NCI-H2029 (cell line): ENCODE measurements around the gene OR2V2.
"Not testable (repeated sequence)": the region's sequence is repeated elsewhere in the genome, so short reads cannot be mapped to it uniquely, and the experiment has no call there.

Experiments used
- DNase-seq: peaks from one replicate; lab custom pipeline; 2025; lab: John Stamatoyannopoulos, UW

OR2V2 gene

GRCh38 chr5:181114844-181115778 lies 32.3 kb upstream of the OR2V2 start:
- DNase-seq: no peak

GRCh38 chr5:181118369-181118768 lies 29.0 kb upstream of the OR2V2 start:
- no peak for DNase-seq

GRCh38 chr5:181119105-181119504 lies 28.3 kb upstream of the OR2V2 start:
- no peak for DNase-seq

- no peak for DNase-seq
Observed at GRCh38 chr5:181120306-181120705, 27.1 kb upstream of the OR2V2 start.

GRCh38 chr5:181120761-181121160 lies 26.6 kb upstream of the OR2V2 start:
- no peak for DNase-seq

- DNase-seq: no peak
Observed at GRCh38 chr5:181121675-181122561, 25.5 kb upstream of the OR2V2 start.

GRCh38 chr5:181124526-181124925 lies 22.9 kb upstream of the OR2V2 start:
- DNase-seq: no peak

GRCh38 chr5:181126841-181127240 lies 20.5 kb upstream of the OR2V2 start:
- DNase-seq: no peak

- no peak for DNase-seq
Observed at GRCh38 chr5:181127456-181127855, 19.9 kb upstream of the OR2V2 start.

GRCh38 chr5:181127907-181128626 lies 19.3 kb upstream of the OR2V2 start:
- no peak for DNase-seq

GRCh38 chr5:181129601-181130000 lies 17.8 kb upstream of the OR2V2 start:
- DNase-seq: no peak

- DNase-seq: not testable (repeated sequence)
Observed at GRCh38 chr5:181130081-181130480, 17.3 kb upstream of the OR2V2 start.

- DNase-seq: no peak
Observed at GRCh38 chr5:181130832-181131496, 16.4 kb upstream of the OR2V2 start, which contains the start of gene OR2V1. Gene OR2V1 (minus strand): TSS chr5:181131169. CDS start chr5:181125304, 5,865 bp downstream.

GRCh38 chr5:181131514-181131913 lies 15.9 kb upstream of the OR2V2 start:
- no peak for DNase-seq

GRCh38 chr5:181133083-181133482 lies 14.3 kb upstream of the OR2V2 start:
- DNase-seq: no peak

GRCh38 chr5:181133610-181134231 lies 13.7 kb upstream of the OR2V2 start:
- peak; percentile 25 for DNase-seq

GRCh38 chr5:181134259-181134658 lies 13.1 kb upstream of the OR2V2 start:
- DNase-seq: no peak

- no peak for DNase-seq
Observed at GRCh38 chr5:181136361-181136955, 10.9 kb upstream of the OR2V2 start.

- no peak for DNase-seq
Observed at GRCh38 chr5:181138258-181138657, 9.1 kb upstream of the OR2V2 start.

- no peak for DNase-seq
Observed at GRCh38 chr5:181140766-181141165, 6.6 kb upstream of the OR2V2 start.

- no peak for DNase-seq
Observed at GRCh38 chr5:181142054-181142453, 5.3 kb upstream of the OR2V2 start.
